IMR-90 (cell line): ENCODE measurements around the gene GPC6. TPM values are rescaled to one million over a fixed set of nuclear protein-coding genes. Genes with fewer than 3 reads are reported as not detected.

Source experiments
- ATAC-seq: fragments of 200-7000 bp; cut with Tn5 transposase; 2 replicates; pipeline ENCODE4 v1.9.1; 2020; ENCODE audit warnings: low read depth, mild to moderate bottlenecking, moderate library complexity
- BruUV-seq: library from RNA; stranded (reverse); fragments of 400-500 nt; replicated peaks from 2 replicates; lab custom pipeline; 2021; lab: Mats Ljungman, UMichigan
- CTCF ChIA-PET: fragments of 300-600 bp; formaldehyde crosslinking; extraction: SDS; loops from one replicate; lab custom pipeline; 2021; ENCODE audit warnings: antibody characterized with exemption; lab: Yijun Ruan, JAX
- POLR2A ChIA-PET: fragments of 300-600 bp; sonication (Branson Sonifier 250); formaldehyde crosslinking; loops from one replicate; lab custom pipeline; 2022; ENCODE audit warnings: antibody characterized with exemption; ENCODE audit not compliant: unreplicated experiment; lab: Charles Lee
- DNase-seq: peaks from one replicate; pipeline ENCODE4 v3.0.0; 2013
- H2AFZ ChIP-seq: replicated peaks from 2 replicates; pipeline ENCODE3; 2013; ENCODE audit warnings: low read length, mild to moderate bottlenecking; ENCODE audit not compliant: poor library complexity
- H2AK5ac ChIP-seq: 2 replicates; pipeline ENCODE4 v1.6.1; 2013; ENCODE audit warnings: low read depth, low read length, inconsistent platforms
- H2AK9ac ChIP-seq: replicated peaks from 2 replicates; pipeline ENCODE3; 2013; ENCODE audit warnings: mild to moderate bottlenecking, low read depth, low read length, moderate library complexity; ENCODE audit not compliant: poor library complexity
- H2BK120ac ChIP-seq: 2 replicates; pipeline ENCODE4 v1.6.1; 2013; ENCODE audit warnings: low read depth, low read length, inconsistent platforms
- H2BK15ac ChIP-seq: 3 replicates; pipeline ENCODE4 v1.6.1; 2013; ENCODE audit warnings: low read depth, low read length, inconsistent platforms
- H2BK20ac ChIP-seq: 2 replicates; pipeline ENCODE4 v1.6.1; 2013; ENCODE audit warnings: low read depth, mild to moderate bottlenecking, inconsistent platforms, low read length, moderate library complexity
- H2BK5ac ChIP-seq: 2 replicates; pipeline ENCODE4 v1.6.1; 2013; ENCODE audit warnings: mild to moderate bottlenecking, low read depth, low read length, inconsistent platforms; ENCODE audit not compliant: poor library complexity, severe bottlenecking
- H3K14ac ChIP-seq: replicated peaks from 2 replicates; pipeline ENCODE4 v1.6.1; 2013; ENCODE audit warnings: low read depth, low read length, inconsistent platforms
- H3K18ac ChIP-seq: 2 replicates; pipeline ENCODE4 v1.6.1; 2013; ENCODE audit warnings: low read depth, low read length, control low read depth
- H3K23ac ChIP-seq: 2 replicates; pipeline ENCODE4 v1.6.1; 2013; ENCODE audit warnings: low read depth, low read length, inconsistent platforms
- H3K27ac ChIP-seq: 2 replicates; pipeline ENCODE4 v1.5.1; 2013; ENCODE audit warnings: mild to moderate bottlenecking, control low read depth, low read length; ENCODE audit not compliant: insufficient read depth
- H3K27me3 ChIP-seq: 2 replicates; pipeline ENCODE4 v1.6.1; 2013; ENCODE audit warnings: low read length; ENCODE audit not compliant: control insufficient read depth, insufficient read depth
- H3K36me3 ChIP-seq: 2 replicates; pipeline ENCODE4 v1.6.1; 2013; ENCODE audit warnings: low read length, mixed read lengths; ENCODE audit not compliant: control insufficient read depth, insufficient read depth
- H3K4ac ChIP-seq: 2 replicates; pipeline ENCODE4 v1.6.1; 2013; ENCODE audit warnings: low read depth, low read length, inconsistent platforms
- H3K4me1 ChIP-seq: 2 replicates; pipeline ENCODE4 v1.6.1; 2013; ENCODE audit warnings: low read length, mixed read lengths; ENCODE audit not compliant: control insufficient read depth, insufficient read depth
- H3K4me2 ChIP-seq: 2 replicates; pipeline ENCODE4 v1.6.1; 2013; ENCODE audit warnings: low read depth, mild to moderate bottlenecking, control low read depth, low read length, moderate library complexity
- H3K4me3 ChIP-seq: 2 replicates; pipeline ENCODE4 v1.5.1; 2013; ENCODE audit warnings: low read depth, mild to moderate bottlenecking, control low read depth, low read length, moderate library complexity; ENCODE audit not compliant: insufficient read depth
- H3K56ac ChIP-seq: 2 replicates; pipeline ENCODE4 v1.6.1; 2013; ENCODE audit warnings: low read length, inconsistent platforms; ENCODE audit not compliant: insufficient read depth; ENCODE audit errors: extremely low read depth
- H3K79me1 ChIP-seq, 2 experiments: 2 replicates each; pipeline ENCODE4 v1.6.1; 2013; ENCODE audit warnings: low read length in 2 of 2, inconsistent platforms in 1 of 2, low read depth in 1 of 2
- H3K9ac ChIP-seq: 2 replicates; pipeline ENCODE4 v1.6.1; 2013; ENCODE audit warnings: low read depth, low read length, control low read depth
- H3K9me1 ChIP-seq: 2 replicates; pipeline ENCODE4 v1.6.1; 2013; ENCODE audit warnings: low read length, inconsistent platforms; ENCODE audit not compliant: insufficient read depth
- H3K9me3 ChIP-seq: 2 replicates; pipeline ENCODE4 v1.6.1; 2013; ENCODE audit warnings: low read length; ENCODE audit not compliant: control insufficient read depth, insufficient read depth
- H4K20me1 ChIP-seq: 2 replicates; pipeline ENCODE4 v1.6.1; 2013; ENCODE audit warnings: low read length, inconsistent platforms; ENCODE audit not compliant: insufficient read depth
- H4K5ac ChIP-seq: 2 replicates; pipeline ENCODE4 v1.6.1; 2013; ENCODE audit warnings: mild to moderate bottlenecking, low read depth, low read length, control low read depth
- H4K8ac ChIP-seq, 2 experiments: 2 replicates each; pipeline ENCODE4 v1.6.1; 2013; ENCODE audit warnings: low read depth in 2 of 2, low read length in 2 of 2, control low read depth in 1 of 2, inconsistent platforms in 1 of 2
- H4K91ac ChIP-seq: 2 replicates; pipeline ENCODE4 v1.6.1; 2013; ENCODE audit warnings: low read depth, low read length, inconsistent platforms; ENCODE audit not compliant: insufficient read depth
- CEBPB ChIP-seq: IDR thresholded peaks from 2 replicates; pipeline ENCODE4 v1.6.1; 2012; ENCODE audit warnings: low read depth, low read length, improper control_type of control experiment
- MAZ ChIP-seq: IDR thresholded peaks from 2 replicates; pipeline ENCODE4 v1.6.1; 2012; ENCODE audit warnings: low read depth, mild to moderate bottlenecking, low read length, improper control_type of control experiment, moderate library complexity, borderline replicate concordance
- MXI1 ChIP-seq: IDR thresholded peaks from 2 replicates; pipeline ENCODE4 v1.6.1; 2012; ENCODE audit warnings: low read depth, mild to moderate bottlenecking, low read length, moderate library complexity, borderline replicate concordance
- WGBS, 2 experiments: methylation state at CpG; one replicate each; pipeline versions ENCODE4 v1.1.5 to v1.1.7; 2013; ENCODE audit warnings: missing lambda C conversion rate in 2 of 2; ENCODE audit not compliant: insufficient read length in 1 of 2; ENCODE audit errors: extremely low coverage in 2 of 2; 5-methylcytosine and 5-hydroxymethylcytosine counted together
- dilution Hi-C: fragments of 300-500 bp; cut with HindIII; formaldehyde crosslinking; loops from one replicate; pipeline ENCODE4 v1.14.3; 2018; ENCODE audit warnings: low sequenced_read_pairs; ENCODE audit not compliant: unreplicated experiment
- in situ Hi-C: fragments of 300-500 bp; cut with MboI; formaldehyde crosslinking; loops from 3 replicates; pipeline ENCODE4 v1.14.3; 2019; ENCODE audit warnings: low sequenced_read_pairs, inconsistent platforms, mixed read lengths
- intact Hi-C: fragments of 100-400 bp; cut with micrococcal nuclease; formaldehyde crosslinking; loops from 2 replicates; pipeline ENCODE4 v1.10.0; 2022
- polyA plus RNA-seq, 3 experiments: library from polyadenylated mRNA; depleted of rRNA; stranded (reverse); fragments of >200 nt; gene quantifications; 2 replicates each; pipeline ENCODE4 v1.2.3, GENCODE V29; 2012; ENCODE audit warnings: low replicate concordance in 1 of 3
- total RNA-seq: library from RNA; depleted of rRNA; stranded (reverse); fragments of >200 nt; gene quantifications from 2 replicates; pipeline ENCODE4 v1.2.3, GENCODE V29; 2012
- TF ChIP-seq, protein P1 (sequence below): fragments of 150-350 bp; IDR thresholded peaks from 2 replicates; pipeline ENCODE4 v1.6.1; 2016; ENCODE audit warnings: low read depth, mild to moderate bottlenecking, low read length, moderate library complexity, borderline replicate concordance
- TF ChIP-seq, protein P2 (sequence below): conservative IDR thresholded peaks from 2 replicates; pipeline ENCODE4 v1.5.1; 2012; ENCODE audit warnings: mild to moderate bottlenecking, low read depth, low read length, improper control_type of control experiment

The GPC6 gene
- total and polyA plus RNA-seq, 2 of the 4 experiments (the other 2 are of a cell fraction): 14.9 to 39.4 TPM

DNA sequence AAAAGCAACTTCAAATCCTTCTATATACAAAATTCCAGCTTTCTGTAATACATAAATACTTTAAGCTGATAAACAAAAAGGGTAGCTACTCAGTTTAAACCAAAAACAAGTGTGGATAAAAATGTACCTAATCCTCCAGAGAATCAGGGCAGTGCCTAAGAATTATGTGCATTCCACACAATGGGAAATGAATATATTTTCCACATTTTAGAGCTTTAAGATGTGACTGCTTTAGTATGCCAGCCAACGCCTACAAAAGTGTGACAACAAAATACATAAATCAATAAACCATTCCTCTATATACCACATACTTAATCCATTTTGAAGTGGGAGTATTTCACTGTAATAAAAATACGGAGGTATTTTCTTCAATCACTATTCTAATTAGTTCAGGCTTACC is 977.6 kb downstream of the GPC6 start:
- Histone ChIP-seq H3K18ac (no peak overlapping the region), H2AFZ (no peak overlapping the region), H2BK15ac (no peak overlapping the region), H4K91ac (no peak overlapping the region), H2AK9ac (no peak overlapping the region), H3K56ac (no peak overlapping the region), H2BK20ac (no peak overlapping the region), H3K9me1 (no peaks in the 10 kb centered on the region), H3K4ac (no peak overlapping the region), H4K8ac (no peak overlapping the region), H3K9ac (no peak overlapping the region), H3K23ac (no peak overlapping the region), H3K4me3 (no peak overlapping the region), H2BK120ac (no peak overlapping the region), H3K9me3 (no peaks in the 10 kb centered on the region), H3K79me1 (no peaks in the 10 kb centered on the region), H3K14ac (no peak overlapping the region), H2AK5ac (no peak overlapping the region), H3K27ac (no peak overlapping the region), H2BK5ac (no peak overlapping the region), H3K4me1 (no peaks in the 10 kb centered on the region), H3K4me2 (no peak overlapping the region), H4K20me1 (no peaks in the 10 kb centered on the region), H3K36me3 (no peaks in the 10 kb centered on the region), H4K5ac (no peak overlapping the region), H3K27me3 (no peaks in the 10 kb centered on the region)
- ATAC-seq (no peak), DNase-seq (no peak)
- in situ Hi-C loops (no loop called here), dilution Hi-C loops (no loop called here), intact Hi-C loops (loop anchor here (10.0 kb wide), 1 partner anchor 131 kb away; no protein-coding TSS in a partner anchor)
- no CpG with 5 or more reads among the region's 2 CpGs for WGBS, 2 experiments
- POLR2A ChIA-PET: no interaction called here
- TF ChIP-seq, protein P1, sequence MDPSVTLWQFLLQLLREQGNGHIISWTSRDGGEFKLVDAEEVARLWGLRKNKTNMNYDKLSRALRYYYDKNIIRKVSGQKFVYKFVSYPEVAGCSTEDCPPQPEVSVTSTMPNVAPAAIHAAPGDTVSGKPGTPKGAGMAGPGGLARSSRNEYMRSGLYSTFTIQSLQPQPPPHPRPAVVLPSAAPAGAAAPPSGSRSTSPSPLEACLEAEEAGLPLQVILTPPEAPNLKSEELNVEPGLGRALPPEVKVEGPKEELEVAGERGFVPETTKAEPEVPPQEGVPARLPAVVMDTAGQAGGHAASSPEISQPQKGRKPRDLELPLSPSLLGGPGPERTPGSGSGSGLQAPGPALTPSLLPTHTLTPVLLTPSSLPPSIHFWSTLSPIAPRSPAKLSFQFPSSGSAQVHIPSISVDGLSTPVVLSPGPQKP: no peak
- TF ChIP-seq MXI1: no peak
- TF ChIP-seq CEBPB: no peak
- TF ChIP-seq MAZ: no peak
- TF ChIP-seq, protein P2, sequence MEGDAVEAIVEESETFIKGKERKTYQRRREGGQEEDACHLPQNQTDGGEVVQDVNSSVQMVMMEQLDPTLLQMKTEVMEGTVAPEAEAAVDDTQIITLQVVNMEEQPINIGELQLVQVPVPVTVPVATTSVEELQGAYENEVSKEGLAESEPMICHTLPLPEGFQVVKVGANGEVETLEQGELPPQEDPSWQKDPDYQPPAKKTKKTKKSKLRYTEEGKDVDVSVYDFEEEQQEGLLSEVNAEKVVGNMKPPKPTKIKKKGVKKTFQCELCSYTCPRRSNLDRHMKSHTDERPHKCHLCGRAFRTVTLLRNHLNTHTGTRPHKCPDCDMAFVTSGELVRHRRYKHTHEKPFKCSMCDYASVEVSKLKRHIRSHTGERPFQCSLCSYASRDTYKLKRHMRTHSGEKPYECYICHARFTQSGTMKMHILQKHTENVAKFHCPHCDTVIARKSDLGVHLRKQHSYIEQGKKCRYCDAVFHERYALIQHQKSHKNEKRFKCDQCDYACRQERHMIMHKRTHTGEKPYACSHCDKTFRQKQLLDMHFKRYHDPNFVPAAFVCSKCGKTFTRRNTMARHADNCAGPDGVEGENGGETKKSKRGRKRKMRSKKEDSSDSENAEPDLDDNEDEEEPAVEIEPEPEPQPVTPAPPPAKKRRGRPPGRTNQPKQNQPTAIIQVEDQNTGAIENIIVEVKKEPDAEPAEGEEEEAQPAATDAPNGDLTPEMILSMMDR: no peak
- no TSS peak for BruUV-seq
- CTCF ChIA-PET: no interaction called here
